Upper lobe of right lung (tissue), 1 donor: ENCODE data around the gene JAML. TPM values are rescaled to one million over a fixed set of nuclear protein-coding genes. Genes with fewer than 3 reads are reported as not detected.
A peak's percentile ranks its signal among the peaks of the same experiment; 100 is the strongest.

Experiments used
- ATAC-seq: fragments of 200-7000 bp; cut with Tn5 transposase; one replicate; pipeline ENCODE4 v1.9.1; 2020; ENCODE audit warnings: mild to moderate bottlenecking, moderate library complexity
- DNase-seq: peaks from one replicate; pipeline ENCODE4 v3.0.0-alpha.2; 2020
- H3K27ac ChIP-seq: fragments of 200-600 bp; one replicate; pipeline ENCODE4 v1.8.0; 2022
- H3K27me3 ChIP-seq: fragments of 200-600 bp; one replicate; pipeline ENCODE4 v1.8.0; 2022; ENCODE audit warnings: mild to moderate bottlenecking
- H3K36me3 ChIP-seq: fragments of 200-600 bp; one replicate; pipeline ENCODE4 v1.8.0; 2022
- H3K4me1 ChIP-seq: fragments of 200-600 bp; one replicate; pipeline ENCODE4 v1.8.0; 2022
- H3K4me3 ChIP-seq: fragments of 200-600 bp; one replicate; pipeline ENCODE4 v1.8.0; 2022; ENCODE audit warnings: mild to moderate bottlenecking
- H3K9me3 ChIP-seq: fragments of 200-600 bp; one replicate; pipeline ENCODE4 v1.8.0; 2022
- CTCF ChIP-seq: fragments of 200-600 bp; IDR thresholded peaks from one replicate; pipeline ENCODE4 v1.8.0; 2022; ENCODE audit warnings: antibody characterized with exemption
- intact Hi-C: fragments of 100-400 bp; cut with DNase I; formaldehyde crosslinking; loops from one replicate; pipeline ENCODE4 v1.11.0; 2022
- total RNA-seq: library from RNA; stranded (reverse); fragmentation: NEBNext Ultra II Directional; extraction: Animal tissue kit (Norgen Biotek cat#: 25700); gene quantifications from one replicate; pipeline ENCODE4 v1.2.1, GENCODE V29; 2021
- donor health status: DM: no; HTN: yes; CAD: no; lungs with severe emphysema.

Gene JAML
- total RNA-seq, 1 donor from 2014 or later: 87.9 TPM

- Histone ChIP-seq H3K4me1 (peaks cover 36% of the 10 kb centered on the region), H3K9me3 (no peaks in the 10 kb centered on the region), H3K27me3 (no peaks in the 10 kb centered on the region), H3K27ac (peak overlapping the region; percentile 68), H3K36me3 (no peaks in the 10 kb centered on the region), H3K4me3 (no peak overlapping the region)
- intact Hi-C loops: no loop called here
- TF ChIP-seq CTCF: no peak
- DNase-seq (no peak), ATAC-seq (peak; percentile 34)
Measured at GRCh38 chr11:118238929-118239328, 14.1 kb upstream of the JAML start.

GRCh38 chr11:118238421-118238820, 13.6 kb upstream of the JAML start:
- Histone ChIP-seq H3K27ac (peak overlapping the region; percentile 68), H3K4me1 (peaks cover 36% of the 10 kb centered on the region), H3K27me3 (no peaks in the 10 kb centered on the region), H3K4me3 (no peak overlapping the region), H3K36me3 (no peaks in the 10 kb centered on the region), H3K9me3 (no peaks in the 10 kb centered on the region)
- intact Hi-C loops: no loop called here
- no peak for ATAC-seq
- DNase-seq: no peak
- TF ChIP-seq CTCF: no peak

- peaks cover 22% of the 10 kb centered on the region for H3K4me1 ChIP-seq
- no peaks in the 10 kb centered on the region for H3K9me3 ChIP-seq
- no peak for ATAC-seq
- DNase-seq: no peak
- intact Hi-C loops: no loop called here
- no peak overlapping the region for H3K4me3 ChIP-seq
- H3K27ac ChIP-seq: no peak overlapping the region
- no peaks in the 10 kb centered on the region for H3K36me3 ChIP-seq
- TF ChIP-seq CTCF: no peak
- H3K27me3 ChIP-seq: no peaks in the 10 kb centered on the region
Measured at GRCh38 chr11:118236170-118236569, 11.4 kb upstream of the JAML start.

- intact Hi-C loops: no loop called here
- no peaks in the 10 kb centered on the region for H3K27me3 ChIP-seq
- TF ChIP-seq CTCF: no peak
- H3K27ac ChIP-seq: no peak overlapping the region
- no peaks in the 10 kb centered on the region for H3K9me3 ChIP-seq
- no peak overlapping the region for H3K4me3 ChIP-seq
- H3K4me1 ChIP-seq: peaks cover 23% of the 10 kb centered on the region
- H3K36me3 ChIP-seq: no peaks in the 10 kb centered on the region
- no peak for DNase-seq
- ATAC-seq: no peak
Measured at GRCh38 chr11:118234833-118235232, 10.0 kb upstream of the JAML start.

GRCh38 chr11:118233850-118234249, 9.0 kb upstream of the JAML start:
- intact Hi-C loops: no loop called here
- no peak for TF ChIP-seq CTCF
- ATAC-seq (no peak), DNase-seq (no peak)
- Histone ChIP-seq H3K9me3 (no peaks in the 10 kb centered on the region), H3K4me3 (no peak overlapping the region), H3K36me3 (no peaks in the 10 kb centered on the region), H3K27me3 (no peaks in the 10 kb centered on the region), H3K27ac (no peak overlapping the region), H3K4me1 (peaks cover 20% of the 10 kb centered on the region)

GRCh38 chr11:118233377-118233776, 8.6 kb upstream of the JAML start:
- H3K36me3 ChIP-seq: no peaks in the 10 kb centered on the region
- no peaks in the 10 kb centered on the region for H3K9me3 ChIP-seq
- no peaks in the 10 kb centered on the region for H3K27me3 ChIP-seq
- H3K4me3 ChIP-seq: no peak overlapping the region
- no peak for TF ChIP-seq CTCF
- no peak overlapping the region for H3K27ac ChIP-seq
- intact Hi-C loops: no loop called here
- peaks cover 15% of the 10 kb centered on the region for H3K4me1 ChIP-seq
- DNase-seq (no peak), ATAC-seq (peak; percentile 30)
